K562 (cell line): Measurements from ENCODE around the gene APC2. TPM values are rescaled to one million over a fixed set of nuclear protein-coding genes. Genes with fewer than 3 reads are reported as not detected.
A peak's percentile ranks its signal among the peaks of the same experiment; 100 is the strongest.

Source experiments
- ATAC-seq: fragments of 200-7000 bp; cut with Tn5 transposase; 3 replicates; pipeline ENCODE4 v1.9.1; 2020; ENCODE audit warnings: moderate library complexity
- BruUV-seq: library from RNA; stranded (reverse); fragments of 400-500 nt; replicated peaks from 2 replicates; lab custom pipeline; 2021; lab: Mats Ljungman, UMichigan
- CTCF ChIA-PET: fragments of 300-600 bp; formaldehyde crosslinking; extraction: SDS; loops from one replicate; lab custom pipeline; 2021; ENCODE audit warnings: low intra/inter-chr PET ratio; lab: Yijun Ruan, JAX
- POLR2A ChIA-PET: fragments of 300-600, 350-650 bp; sonication (Branson Sonifier 250); formaldehyde crosslinking; extraction: SDS; loops from one replicate; lab custom pipeline; 2021; ENCODE audit warnings: antibody characterized with exemption, inconsistent platforms; lab: Yijun Ruan, JAX
- DNase-seq, 4 experiments: peaks; one replicate each; pipeline versions ENCODE4 v3.0.0 to v3.0.0-alpha.2; 2011 to 2018; ENCODE audit warnings: low spot score in 3 of 4, mixed read lengths in 3 of 4; ENCODE audit errors: extremely low read depth in 1 of 4
- FAIRE-seq: peaks from 2 replicates; lab custom pipeline; 2011; peaks lifted over from hg19 to GRCh38; lab: Jason Lieb, UNC
- H2AFZ ChIP-seq: 2 replicates; pipeline ENCODE4 v1.6.0; 2011; ENCODE audit warnings: low read depth, low read length, control low read depth, inconsistent platforms
- H3K27ac ChIP-seq: fragments of 200-600 bp; 3 replicates; pipeline ENCODE4 v1.8.0; 2011; ENCODE audit warnings: low read depth, mild to moderate bottlenecking, control low read depth, inconsistent platforms, low read length, moderate library complexity, mixed read lengths; ENCODE audit errors: extremely low read depth
- H3K27me3 ChIP-seq, 2 experiments: fragments of 300-600 bp in 1 of 2; 2 replicates in 1 of 2; 3 replicates in 1 of 2; pipeline versions ENCODE4 v1.6.0 to v1.8.0; 2011; ENCODE audit warnings: inconsistent platforms in 2 of 2, low read length in 2 of 2, mild to moderate bottlenecking in 1 of 2, mixed read lengths in 1 of 2, moderate library complexity in 1 of 2; ENCODE audit not compliant: control insufficient read depth in 2 of 2, insufficient read depth in 2 of 2
- H3K36me3 ChIP-seq: fragments of 300-600 bp; 3 replicates; pipeline ENCODE4 v1.8.0; 2011; ENCODE audit warnings: mild to moderate bottlenecking, low read length, inconsistent platforms; ENCODE audit not compliant: control insufficient read depth, insufficient read depth
- H3K4me1 ChIP-seq, 2 experiments: fragments of 200-600 bp in 1 of 2; replicated peaks in 1 of 2; 2 replicates in 1 of 2; 3 replicates in 1 of 2; pipeline versions ENCODE4 v1.5.1 to v1.8.0; 2011; ENCODE audit warnings: inconsistent platforms in 2 of 2, low read length in 2 of 2, mild to moderate bottlenecking in 1 of 2, mixed read lengths in 1 of 2, moderate library complexity in 1 of 2; ENCODE audit not compliant: control insufficient read depth in 2 of 2, insufficient read depth in 2 of 2
- H3K4me2 ChIP-seq: 2 replicates; pipeline ENCODE4 v1.6.1; 2011; ENCODE audit warnings: low read length, control low read depth, inconsistent platforms, mixed read lengths; ENCODE audit not compliant: insufficient read depth
- H3K4me3 ChIP-seq: fragments of 200-600 bp; sonication (generic), shearing (Covaris generic); 2 replicates; pipeline ENCODE4 v1.5.1; 2016; ENCODE audit warnings: control low read depth, inconsistent platforms
- H3K79me2 ChIP-seq: fragments of 200-600 bp; 3 replicates; pipeline ENCODE4 v1.8.0; 2011; ENCODE audit warnings: low read length, inconsistent platforms; ENCODE audit not compliant: control insufficient read depth, insufficient read depth
- H3K9ac ChIP-seq, 2 experiments: 2 replicates each; pipeline versions ENCODE4 v1.6.0 to v1.6.1; 2011; ENCODE audit warnings: low read depth in 2 of 2, low read length in 2 of 2, control low read depth in 1 of 2, inconsistent platforms in 1 of 2, mild to moderate bottlenecking in 1 of 2, mixed read lengths in 1 of 2; ENCODE audit not compliant: insufficient read depth in 1 of 2
- H3K9me1 ChIP-seq: one replicate; pipeline ENCODE4 v1.6.0; 2011; ENCODE audit warnings: inconsistent platforms, mild to moderate bottlenecking, low read length, moderate library complexity; ENCODE audit not compliant: control insufficient read depth, insufficient read depth
- H3K9me3 ChIP-seq: replicated peaks from 2 replicates; pipeline ENCODE4 v1.5.1; 2011; ENCODE audit warnings: low read depth, low read length, inconsistent platforms; ENCODE audit not compliant: control insufficient read depth, insufficient read depth
- H4K20me1 ChIP-seq: replicated peaks from 2 replicates; pipeline ENCODE4 v1.6.1; 2011; ENCODE audit warnings: low read length, inconsistent platforms, mixed read lengths; ENCODE audit not compliant: control insufficient read depth, insufficient read depth
- ERF ChIP-seq: fragments of 450-650 bp; formaldehyde crosslinking; IDR thresholded peaks from 2 replicates; pipeline ENCODE4 v1.4.0; 2020; ENCODE audit warnings: mild to moderate bottlenecking, mixed read lengths
- HNRNPL ChIP-seq: fragments of 200-400 bp; formaldehyde crosslinking; IDR thresholded peaks from 2 replicates; pipeline ENCODE4 v1.6.1; 2017; ENCODE audit warnings: low read depth, mild to moderate bottlenecking, low read length
- ZBTB33 ChIP-seq: sonication (generic); formaldehyde crosslinking; IDR thresholded peaks from 2 replicates; pipeline ENCODE4 v1.8.1; 2023; ENCODE audit warnings: mild to moderate bottlenecking, missing genetic modification reagents
- ZNF695 ChIP-seq: fragments of 450-650 bp; formaldehyde crosslinking; IDR thresholded peaks from 2 replicates; pipeline ENCODE4 v1.4.0; 2020; ENCODE audit warnings: mild to moderate bottlenecking, moderate library complexity
- WGBS: fragments of 100-300 bp; shearing (Covaris generic); methylation state at CpG from one replicate; pipeline ENCODE4 v1.1.6; 2016; ENCODE audit warnings: low coverage, mixed read lengths; ENCODE audit not compliant: insufficient coverage; ENCODE audit errors: missing lambda C conversion rate; 5-methylcytosine and 5-hydroxymethylcytosine counted together
- in situ Hi-C: fragments of 300-500 bp; cut with MboI; formaldehyde crosslinking; loops from 4 replicates; pipeline ENCODE4 v1.15.0; 2018; ENCODE audit warnings: inconsistent platforms, mixed read lengths
- intact Hi-C: fragments of 100-400 bp; cut with micrococcal nuclease; formaldehyde crosslinking; loops from 2 replicates; pipeline ENCODE4 v1.14.2; 2022
- polyA plus RNA-seq, 8 experiments: library from polyadenylated mRNA; depleted of rRNA in 4 of 8; stranded (reverse) in 5 of 8; unstranded in 3 of 8; fragments of >200 nt; fragmentation: Nextera tagmentation in 2 of 8; fragmentation: Illumina TruSeq in 1 of 8; extraction: Ambion mirVana in 2 of 8; extraction: Trizol in 1 of 8; gene quantifications; 2 replicates each; pipeline versions ENCODE4 v1.2.1 to v1.2.3, GENCODE V29; 2011 to 2014; ENCODE audit warnings: inconsistent platforms in 1 of 8, missing spikeins in 1 of 8
- total RNA-seq, 7 experiments: library from RNA; depleted of rRNA in 6 of 7; stranded (reverse); fragments of >200 nt in 6 of 7; fragmentation: Illumina TruSeq in 2 of 7; extraction: Trizol in 2 of 7; gene quantifications; 2 replicates each; pipeline versions ENCODE4 v1.2.1 to v1.2.3, GENCODE V29; 2011 to 2021; ENCODE audit warnings: low replicate concordance in 1 of 7

APC2 gene
- total and polyA plus RNA-seq, 9 of the 15 experiments (the other 6 are each of a cell fraction or from before 2014, with no cell fraction given) = 0.01 to 0.40 (median 0.05) TPM; not detected in 3

- intact Hi-C loops (no loop called here), in situ Hi-C loops (no loop called here)
- no peak overlapping the region for H3K4me3 ChIP-seq
- no TSS peak for BruUV-seq
- H3K4me1 ChIP-seq = peaks cover 0 to 65% of the 10 kb centered on the region in 2 experiments; a peak in 2 of 5 replicates
- no peaks in the 10 kb centered on the region; the same call in 2 of the 3 replicates for H3K36me3 ChIP-seq
- no peaks in the 10 kb centered on the region for H4K20me1 ChIP-seq
- H3K9ac ChIP-seq = peak overlapping the region in 1 of 2 experiments; percentile 10; a peak in 1 of 4 replicates
- DNase-seq (no peak), ATAC-seq (no peak), FAIRE-seq (no peak)
- peaks cover 7% of the 10 kb centered on the region for H3K79me2 ChIP-seq
- 0 out of 2 replicates have a peak, but pooled peaks have one; percentile 17 for TF ChIP-seq ZBTB33 (CRISPR knock-in tag)
- TF ChIP-seq ERF (CRISPR knock-in tag) = no peak
- TF ChIP-seq ZNF695 (CRISPR knock-in tag) = no peak
- peak; percentile 51; the same call in 1 of the 2 replicates for TF ChIP-seq HNRNPL
- 90% methylated on average over 34 of the region's 77 CpGs for WGBS
- H2AFZ ChIP-seq = no peak overlapping the region
- ChIA-PET POLR2A (no interaction called here), CTCF (no interaction called here)
- H3K27ac ChIP-seq = no peak overlapping the region
- H3K9me1 ChIP-seq = no peaks in the 10 kb centered on the region
- H3K9me3 ChIP-seq = no peaks in the 10 kb centered on the region
- H3K27me3 ChIP-seq = no peaks in the 10 kb centered on the region
- H3K4me2 ChIP-seq = no peak overlapping the region
Observed at GRCh38 chr19:1483131-1483978, 33.4 kb downstream of the APC2 start.
